ENCODE measurements around the gene ZMYND8. TPM values are rescaled to one million over a fixed set of nuclear protein-coding genes. Genes with fewer than 3 reads are reported as not detected.

The ZMYND8 gene
- total RNA-seq, 2 experiments from 2014 or later, result 33.0 to 34.3 TPM

DNA sequence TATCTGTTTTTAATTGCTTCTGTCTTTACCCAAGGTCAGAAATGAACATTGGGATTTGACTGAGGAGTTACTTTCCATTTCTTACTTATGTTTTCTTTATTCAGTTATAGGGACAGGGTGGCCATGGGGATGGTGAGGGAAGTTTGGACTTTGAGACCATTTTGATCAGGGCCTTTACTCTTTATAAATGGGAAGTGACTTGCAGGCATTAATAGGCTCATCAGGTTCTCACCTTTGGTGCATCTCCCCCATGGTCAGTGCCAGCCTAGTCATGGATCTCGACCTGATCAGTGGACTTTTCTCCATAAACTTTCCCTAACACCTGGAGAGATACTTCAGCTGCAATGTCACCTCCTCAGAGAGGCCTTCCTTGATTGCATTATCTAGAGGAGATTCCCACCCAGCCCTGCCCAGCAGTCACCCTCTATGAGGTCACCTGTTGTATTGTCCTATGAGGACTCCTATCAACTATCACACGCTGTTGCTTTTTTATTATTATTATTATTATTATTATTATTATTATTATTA, 16.8 kb upstream of the ZMYND8 start:
- Mint-ChIP-seq H3K27me3 (no peaks in the 10 kb centered on the region), H3K36me3 (ENCODE audit: low read depth) (no peaks in the 10 kb centered on the region), H3K4me3 (no peak overlapping the region), H3K9me3 (no peaks in the 10 kb centered on the region), H3K27ac (no peak overlapping the region), H3K4me1 (ENCODE audit: low read depth) (no peaks in the 10 kb centered on the region)
- no peaks in the 10 kb centered on the region for H3K4me1 ChIP-seq (ENCODE audit: insufficient read depth, low read length)
- CTCF ChIA-PET, result interaction anchor here (1.9 kb wide), 1 partner anchor 11 kb away, joined by 6 read pairs; no protein-coding TSS in a partner anchor
- no peak for DNase-seq
- no peaks in the 10 kb centered on the region for H3K27me3 ChIP-seq (ENCODE audit: control insufficient read depth in 1 of 2, insufficient read depth in 2 of 2, low read length in 2 of 2)
- no peaks in the 10 kb centered on the region for H3K36me3 ChIP-seq (ENCODE audit: insufficient read depth, low read length)
- no peak overlapping the region for H3K4me3 ChIP-seq (ENCODE audit: low read length)
- no peaks in the 10 kb centered on the region for H3K9me3 ChIP-seq (ENCODE audit: control insufficient read depth in 1 of 2, insufficient read depth in 1 of 2, low read length in 2 of 2)
- POLR2A ChIA-PET, result no interaction called here
- intact Hi-C loops (cut with DNase I, micrococcal nuclease), result no loop called here
- H3K27ac ChIP-seq (ENCODE audit: low read depth in 1 of 2, low read length in 2 of 2), result no peak overlapping the region
- ATAC-seq (ENCODE audit: poor library complexity), result no peak
- TF ChIP-seq, protein P1, sequence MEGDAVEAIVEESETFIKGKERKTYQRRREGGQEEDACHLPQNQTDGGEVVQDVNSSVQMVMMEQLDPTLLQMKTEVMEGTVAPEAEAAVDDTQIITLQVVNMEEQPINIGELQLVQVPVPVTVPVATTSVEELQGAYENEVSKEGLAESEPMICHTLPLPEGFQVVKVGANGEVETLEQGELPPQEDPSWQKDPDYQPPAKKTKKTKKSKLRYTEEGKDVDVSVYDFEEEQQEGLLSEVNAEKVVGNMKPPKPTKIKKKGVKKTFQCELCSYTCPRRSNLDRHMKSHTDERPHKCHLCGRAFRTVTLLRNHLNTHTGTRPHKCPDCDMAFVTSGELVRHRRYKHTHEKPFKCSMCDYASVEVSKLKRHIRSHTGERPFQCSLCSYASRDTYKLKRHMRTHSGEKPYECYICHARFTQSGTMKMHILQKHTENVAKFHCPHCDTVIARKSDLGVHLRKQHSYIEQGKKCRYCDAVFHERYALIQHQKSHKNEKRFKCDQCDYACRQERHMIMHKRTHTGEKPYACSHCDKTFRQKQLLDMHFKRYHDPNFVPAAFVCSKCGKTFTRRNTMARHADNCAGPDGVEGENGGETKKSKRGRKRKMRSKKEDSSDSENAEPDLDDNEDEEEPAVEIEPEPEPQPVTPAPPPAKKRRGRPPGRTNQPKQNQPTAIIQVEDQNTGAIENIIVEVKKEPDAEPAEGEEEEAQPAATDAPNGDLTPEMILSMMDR (IDR thresholded peaks at IDR 0.05), result no peak

DNA sequence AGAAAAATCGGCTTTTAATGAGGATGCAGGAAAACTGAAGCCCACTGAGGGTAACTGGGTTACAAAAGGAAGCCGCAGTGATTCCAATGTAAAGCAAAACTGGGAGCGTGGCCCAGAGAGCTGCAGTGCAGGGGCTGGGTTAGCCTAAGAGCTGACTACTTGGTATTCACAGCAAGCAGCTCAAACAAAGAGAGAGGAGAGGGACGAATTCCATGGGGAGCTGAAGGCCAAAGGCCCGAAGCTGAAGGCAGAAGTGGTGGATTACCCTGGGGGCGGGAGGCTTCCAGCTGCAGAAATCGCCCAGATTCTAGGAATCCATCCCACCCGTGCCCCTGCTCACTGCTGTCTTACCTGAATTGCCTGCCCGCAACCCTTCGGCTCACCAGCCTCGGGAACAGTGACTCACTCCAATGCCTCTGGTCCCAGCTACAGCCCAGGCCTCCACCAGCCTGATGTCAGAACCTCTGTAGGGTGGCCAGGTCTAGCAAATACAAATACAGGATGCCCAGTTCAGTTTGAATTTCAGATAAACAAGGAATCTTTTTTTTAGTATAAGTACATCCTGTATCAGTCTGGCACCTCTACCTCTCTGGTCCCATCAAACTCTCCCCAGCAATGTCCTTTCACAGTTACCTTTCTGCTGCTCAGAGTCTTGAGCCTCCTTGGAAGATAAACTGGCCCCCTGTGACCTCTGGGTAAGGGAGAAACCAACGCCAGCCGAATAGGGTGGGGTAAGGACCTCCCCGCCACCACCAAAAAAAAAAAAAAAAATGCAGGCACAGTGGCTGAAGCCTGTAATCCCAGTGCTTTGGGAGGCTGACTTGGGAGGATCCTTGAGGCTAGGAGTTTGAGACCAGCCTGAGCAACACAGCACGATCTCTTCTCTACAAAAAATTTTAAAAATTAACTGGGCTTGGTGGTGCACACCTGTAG, 14.6 kb upstream of the ZMYND8 start:
- no peaks in the 10 kb centered on the region for H3K4me1 Mint-ChIP-seq (ENCODE audit: low read depth)
- POLR2A ChIA-PET, result no interaction called here
- TF ChIP-seq, protein P1 (IDR thresholded peaks at IDR 0.05), result no peak

DNA sequence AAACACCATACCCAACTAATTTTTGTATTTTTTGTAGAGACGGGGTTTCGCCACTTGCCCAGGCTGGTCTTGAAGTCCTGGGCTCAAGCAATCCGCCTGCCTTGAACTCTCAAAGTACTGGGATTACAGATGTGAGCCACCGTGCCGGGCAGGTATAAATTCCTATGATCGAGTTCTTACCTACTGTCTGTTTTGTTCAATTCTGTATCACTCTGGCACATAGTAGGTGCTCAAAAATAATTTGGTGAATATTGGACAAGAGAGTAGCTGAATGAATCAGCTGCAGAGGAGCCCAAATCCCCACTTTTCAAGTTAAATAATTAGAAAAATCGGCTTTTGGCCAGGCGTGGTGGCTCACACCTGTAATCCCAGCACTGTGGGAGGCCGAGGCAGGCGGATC, 13.7 kb upstream of the ZMYND8 start:
- H3K9me3 ChIP-seq (ENCODE audit: control insufficient read depth in 1 of 2, insufficient read depth in 1 of 2, low read length in 2 of 2), result no peaks in the 10 kb centered on the region
- H3K27me3 ChIP-seq (ENCODE audit: control insufficient read depth in 1 of 2, insufficient read depth in 2 of 2, low read length in 2 of 2), result no peaks in the 10 kb centered on the region
- intact Hi-C loops (cut with DNase I, micrococcal nuclease), result no loop called here
- DNase-seq, result no peak
- no peak for ATAC-seq (ENCODE audit: poor library complexity)
- Mint-ChIP-seq H3K27ac (no peak overlapping the region), H3K27me3 (no peaks in the 10 kb centered on the region), H3K9me3 (no peaks in the 10 kb centered on the region), H3K36me3 (ENCODE audit: low read depth) (no peaks in the 10 kb centered on the region), H3K4me1 (ENCODE audit: low read depth) (peaks cover 2% of the 10 kb centered on the region), H3K4me3 (no peak overlapping the region)
- ChIA-PET POLR2A (no interaction called here), CTCF (no interaction called here)
- H3K4me3 ChIP-seq (ENCODE audit: low read length), result no peak overlapping the region
- peaks cover 4% of the 10 kb centered on the region for H3K4me1 ChIP-seq (ENCODE audit: insufficient read depth, low read length)
- H3K36me3 ChIP-seq (ENCODE audit: insufficient read depth, low read length), result no peaks in the 10 kb centered on the region
- TF ChIP-seq, protein P1 (IDR thresholded peaks at IDR 0.05), result no peak
- H3K27ac ChIP-seq (ENCODE audit: low read depth in 1 of 2, low read length in 2 of 2), result no peak overlapping the region

More for the DNA sequence above, 14.6 kb upstream of the ZMYND8 start:
- Histone ChIP-seq H3K27me3 (ENCODE audit: control insufficient read depth in 1 of 2, insufficient read depth in 2 of 2, low read length in 2 of 2) (no peaks in the 10 kb centered on the region), H3K27ac (ENCODE audit: low read depth in 1 of 2, low read length in 2 of 2) (no peak overlapping the region), H3K36me3 (ENCODE audit: insufficient read depth, low read length) (no peaks in the 10 kb centered on the region), H3K4me3 (ENCODE audit: low read length) (no peak overlapping the region), H3K4me1 (ENCODE audit: insufficient read depth, low read length) (no peaks in the 10 kb centered on the region), H3K9me3 (ENCODE audit: control insufficient read depth in 1 of 2, insufficient read depth in 1 of 2, low read length in 2 of 2) (no peaks in the 10 kb centered on the region)
- DNase-seq, result no peak
- H3K27me3 Mint-ChIP-seq, result no peaks in the 10 kb centered on the region
- no peak overlapping the region for H3K27ac Mint-ChIP-seq
- CTCF ChIA-PET, result no interaction called here
- H3K4me3 Mint-ChIP-seq, result no peak overlapping the region
- no peak for ATAC-seq (ENCODE audit: poor library complexity)
- H3K9me3 Mint-ChIP-seq, result no peaks in the 10 kb centered on the region
- intact Hi-C loops (cut with DNase I, micrococcal nuclease), result no loop called here
- H3K36me3 Mint-ChIP-seq (ENCODE audit: low read depth), result no peaks in the 10 kb centered on the region
